ENCODE results near the gene C1QB. TPM values are rescaled to one million over a fixed set of nuclear protein-coding genes. Genes with fewer than 3 reads are reported as not detected.

C1QB gene
- total RNA-seq (26.3 TPM), polyA plus RNA-seq (351 TPM)

- 75% methylated on average over 13 of the region's 13 CpGs for WGBS
- H3K27ac ChIP-seq (ENCODE audit: low read depth) = no peak within 1 kb of the TSS
- H3K4me3 ChIP-seq (ENCODE audit: low read depth, low read length) = no peak within 1 kb of the TSS
- no peaks in the 10 kb centered on the region for H3K4me1 ChIP-seq (ENCODE audit: insufficient read depth)
- DNase-seq (ENCODE audit: extremely low spot score) = no peak
- H3K36me3 ChIP-seq (ENCODE audit: insufficient read depth) = no peaks in the 10 kb centered on the region
These were observed at the start of gene C1QB for GRCh38 chr1:22652881-22653316. Gene C1QB, plus strand, starts transcription at chr1:22653236. Its CDS starts 6,227 bp downstream, at chr1:22659463.

GRCh38 chr1:22606161-22606560, 46.9 kb upstream of the C1QB start:
- Histone ChIP-seq H3K27ac (ENCODE audit: low read depth) (no peak overlapping the region), H3K36me3 (ENCODE audit: insufficient read depth) (no peaks in the 10 kb centered on the region), H3K4me1 (ENCODE audit: insufficient read depth) (no peaks in the 10 kb centered on the region), H3K4me3 (ENCODE audit: low read depth, low read length) (no peak overlapping the region)
- no peak for DNase-seq (ENCODE audit: extremely low spot score)
- 57% methylated on average over 4 of the region's 4 CpGs for WGBS

GRCh38 chr1:22607154-22607553, 45.9 kb upstream of the C1QB start:
- no peaks in the 10 kb centered on the region for H3K36me3 ChIP-seq (ENCODE audit: insufficient read depth)
- H3K27ac ChIP-seq (ENCODE audit: low read depth) = no peak overlapping the region
- H3K4me1 ChIP-seq (ENCODE audit: insufficient read depth) = no peaks in the 10 kb centered on the region
- no peak overlapping the region for H3K4me3 ChIP-seq (ENCODE audit: low read depth, low read length)
- WGBS = 5% methylated on average over 10 of the region's 10 CpGs
- no peak for DNase-seq (ENCODE audit: extremely low spot score)

GRCh38 chr1:22608361-22608760, 44.7 kb upstream of the C1QB start:
- Histone ChIP-seq H3K4me3 (ENCODE audit: low read depth, low read length) (no peak overlapping the region), H3K36me3 (ENCODE audit: insufficient read depth) (no peaks in the 10 kb centered on the region), H3K4me1 (ENCODE audit: insufficient read depth) (no peaks in the 10 kb centered on the region), H3K27ac (ENCODE audit: low read depth) (no peak overlapping the region)
- WGBS = 58% methylated on average over 3 of the region's 3 CpGs
- DNase-seq (ENCODE audit: extremely low spot score) = no peak

GRCh38 chr1:22609291-22609690, 43.7 kb upstream of the C1QB start:
- WGBS = 17% methylated on average over 6 of the region's 6 CpGs

GRCh38 chr1:22611530-22611947, 41.5 kb upstream of the C1QB start:
- peak; percentile 26 for DNase-seq (ENCODE audit: extremely low spot score)
- H3K4me1 ChIP-seq (ENCODE audit: insufficient read depth) = no peaks in the 10 kb centered on the region

More at GRCh38 chr1:22609291-22609690, 43.7 kb upstream of the C1QB start:
- no peaks in the 10 kb centered on the region for H3K36me3 ChIP-seq (ENCODE audit: insufficient read depth)
- H3K27ac ChIP-seq (ENCODE audit: low read depth) = no peak overlapping the region
- no peak for DNase-seq (ENCODE audit: extremely low spot score)
- no peaks in the 10 kb centered on the region for H3K4me1 ChIP-seq (ENCODE audit: insufficient read depth)
- no peak overlapping the region for H3K4me3 ChIP-seq (ENCODE audit: low read depth, low read length)

GRCh38 chr1:22612671-22613571, 40.1 kb upstream of the C1QB start:
- Histone ChIP-seq H3K4me1 (ENCODE audit: insufficient read depth) (no peaks in the 10 kb centered on the region), H3K27ac (ENCODE audit: low read depth) (no peak overlapping the region), H3K4me3 (ENCODE audit: low read depth, low read length) (no peak overlapping the region), H3K36me3 (ENCODE audit: insufficient read depth) (no peaks in the 10 kb centered on the region)
- no peak for DNase-seq (ENCODE audit: extremely low spot score)
- 43% methylated on average over 12 of the region's 12 CpGs for WGBS

More at GRCh38 chr1:22611530-22611947, 41.5 kb upstream of the C1QB start:
- Histone ChIP-seq H3K4me3 (ENCODE audit: low read depth, low read length) (no peak overlapping the region), H3K36me3 (ENCODE audit: insufficient read depth) (no peaks in the 10 kb centered on the region), H3K27ac (ENCODE audit: low read depth) (no peak overlapping the region)
- 20% methylated on average over 7 of the region's 7 CpGs for WGBS

GRCh38 chr1:22613572-22613918, 39.5 kb upstream of the C1QB start:
- no peak for DNase-seq (ENCODE audit: extremely low spot score)
- H3K27ac ChIP-seq (ENCODE audit: low read depth) = no peak overlapping the region
- no peaks in the 10 kb centered on the region for H3K36me3 ChIP-seq (ENCODE audit: insufficient read depth)
- H3K4me1 ChIP-seq (ENCODE audit: insufficient read depth) = no peaks in the 10 kb centered on the region
- 64% methylated on average over 5 of the region's 5 CpGs for WGBS
- H3K4me3 ChIP-seq (ENCODE audit: low read depth, low read length) = no peak overlapping the region

GRCh38 chr1:22613951-22614350, 39.1 kb upstream of the C1QB start:
- no peaks in the 10 kb centered on the region for H3K4me1 ChIP-seq (ENCODE audit: insufficient read depth)
- H3K4me3 ChIP-seq (ENCODE audit: low read depth, low read length) = no peak overlapping the region
- no peaks in the 10 kb centered on the region for H3K36me3 ChIP-seq (ENCODE audit: insufficient read depth)
- H3K27ac ChIP-seq (ENCODE audit: low read depth) = no peak overlapping the region
- no peak for DNase-seq (ENCODE audit: extremely low spot score)
- 48% methylated on average over 12 of the region's 12 CpGs for WGBS

GRCh38 chr1:22615886-22616285, 37.1 kb upstream of the C1QB start:
- 71% methylated on average over 2 of the region's 2 CpGs for whole genome bisulfite sequencing
- Histone ChIP-seq H3K27ac (ENCODE audit: low read depth) (no peak overlapping the region), H3K4me3 (ENCODE audit: low read depth, low read length) (no peak overlapping the region), H3K4me1 (ENCODE audit: insufficient read depth) (no peaks in the 10 kb centered on the region), H3K36me3 (ENCODE audit: insufficient read depth) (no peaks in the 10 kb centered on the region)
- DNase-seq (ENCODE audit: extremely low spot score) = no peak

- Histone ChIP-seq H3K4me3 (ENCODE audit: low read depth, low read length) (no peak overlapping the region), H3K4me1 (ENCODE audit: insufficient read depth) (no peaks in the 10 kb centered on the region), H3K36me3 (ENCODE audit: insufficient read depth) (no peaks in the 10 kb centered on the region), H3K27ac (ENCODE audit: low read depth) (no peak overlapping the region)
- 49% methylated on average over 11 of the region's 11 CpGs for WGBS
- no peak for DNase-seq (ENCODE audit: extremely low spot score)
These were observed 36.5 kb upstream of the C1QB start for GRCh38 chr1:22616571-22616970.

- H3K4me1 ChIP-seq (ENCODE audit: insufficient read depth) = no peaks in the 10 kb centered on the region
- WGBS = 34% methylated on average over 16 of the region's 16 CpGs
- DNase-seq (ENCODE audit: extremely low spot score) = no peak
- H3K4me3 ChIP-seq (ENCODE audit: low read depth, low read length) = no peak overlapping the region
- H3K27ac ChIP-seq (ENCODE audit: low read depth) = no peak overlapping the region
- H3K36me3 ChIP-seq (ENCODE audit: insufficient read depth) = no peaks in the 10 kb centered on the region
These were observed 35.0 kb upstream of the C1QB start for GRCh38 chr1:22618056-22618455.

- Histone ChIP-seq H3K27ac (ENCODE audit: low read depth) (no peak overlapping the region), H3K4me1 (ENCODE audit: insufficient read depth) (no peaks in the 10 kb centered on the region), H3K4me3 (ENCODE audit: low read depth, low read length) (no peak overlapping the region), H3K36me3 (ENCODE audit: insufficient read depth) (no peaks in the 10 kb centered on the region)
- WGBS = 76% methylated on average over 7 of the region's 7 CpGs
- DNase-seq (ENCODE audit: extremely low spot score) = no peak
These were observed 33.8 kb upstream of the C1QB start for GRCh38 chr1:22619252-22619651.

- Histone ChIP-seq H3K27ac (ENCODE audit: low read depth) (no peak overlapping the region), H3K4me3 (ENCODE audit: low read depth, low read length) (no peak overlapping the region), H3K36me3 (ENCODE audit: insufficient read depth) (no peaks in the 10 kb centered on the region), H3K4me1 (ENCODE audit: insufficient read depth) (no peaks in the 10 kb centered on the region)
- DNase-seq (ENCODE audit: extremely low spot score) = no peak
- 65% methylated on average over 12 of the region's 12 CpGs for WGBS
These were observed 33.2 kb upstream of the C1QB start for GRCh38 chr1:22619798-22620197.

Data from urinary bladder (tissue), 4 donors.